WERI-Rb-1 (cell line): ENCODE data around the gene GPR50.

ENCODE experiments used
- DNase-seq: peaks from one replicate; pipeline ENCODE4 v3.0.0-alpha.2; 2020
- H3K27ac ChIP-seq: fragments of 250-450 bp; sonication (Bioruptor Pico); 2 replicates; pipeline ENCODE4 v1.5.1; 2020; ENCODE audit warnings: mild to moderate bottlenecking, moderate library complexity
- H3K27me3 ChIP-seq: fragments of 250-450 bp; sonication (Bioruptor Pico); 2 replicates; pipeline ENCODE4 v1.5.1; 2021; ENCODE audit warnings: mild to moderate bottlenecking, low read depth, moderate library complexity; ENCODE audit not compliant: insufficient read depth, severe bottlenecking
- H3K36me3 ChIP-seq: fragments of 250-450 bp; sonication (Bioruptor Pico); 2 replicates; pipeline ENCODE4 v1.5.1; 2020; ENCODE audit warnings: mild to moderate bottlenecking, moderate library complexity
- H3K4me3 ChIP-seq: 2 replicates; pipeline ENCODE4 v1.5.1; 2011; ENCODE audit warnings: low read depth, mild to moderate bottlenecking, control low read depth, low read length
- H3K9me3 ChIP-seq: fragments of 250-450 bp; sonication (Bioruptor Pico); 2 replicates; pipeline ENCODE4 v1.5.1; 2021; ENCODE audit warnings: mild to moderate bottlenecking, moderate library complexity; ENCODE audit not compliant: severe bottlenecking
- CTCF ChIP-seq: IDR thresholded peaks from 2 replicates; pipeline ENCODE4 v1.5.1; 2011; ENCODE audit warnings: low read depth, mild to moderate bottlenecking, control low read depth, inconsistent platforms, low read length

GPR50 gene

GRCh38 chrX:151177141-151178027 lies 1.0 kb downstream of the GPR50 start:
- no peaks in the 10 kb centered on the region for H3K36me3 ChIP-seq
- H3K9me3 ChIP-seq, result peaks cover 59% of the 10 kb centered on the region
- no peak for TF ChIP-seq CTCF
- H3K27ac ChIP-seq, result no peak overlapping the region
- no peak overlapping the region for H3K4me3 ChIP-seq
- no peak for DNase-seq
- H3K27me3 ChIP-seq, result peaks cover 94% of the 10 kb centered on the region

- Histone ChIP-seq H3K36me3 (no peaks in the 10 kb centered on the region), H3K9me3 (peaks cover 59% of the 10 kb centered on the region), H3K27me3 (peaks cover 94% of the 10 kb centered on the region), H3K4me3 (no peak overlapping the region), H3K27ac (no peak overlapping the region)
- no peak for TF ChIP-seq CTCF
- no peak for DNase-seq
These were observed 2.4 kb downstream of the GPR50 start for GRCh38 chrX:151178746-151179145.

DNA sequence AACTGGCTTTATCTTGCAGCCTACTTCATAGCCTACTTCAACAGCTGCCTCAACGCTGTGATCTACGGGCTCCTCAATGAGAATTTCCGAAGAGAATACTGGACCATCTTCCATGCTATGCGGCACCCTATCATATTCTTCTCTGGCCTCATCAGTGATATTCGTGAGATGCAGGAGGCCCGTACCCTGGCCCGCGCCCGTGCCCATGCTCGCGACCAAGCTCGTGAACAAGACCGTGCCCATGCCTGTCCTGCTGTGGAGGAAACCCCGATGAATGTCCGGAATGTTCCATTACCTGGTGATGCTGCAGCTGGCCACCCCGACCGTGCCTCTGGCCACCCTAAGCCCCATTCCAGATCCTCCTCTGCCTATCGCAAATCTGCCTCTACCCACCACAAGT lies 4.0 kb downstream of the GPR50 start:
- peaks cover 89% of the 10 kb centered on the region for H3K27me3 ChIP-seq
- H3K36me3 ChIP-seq, result no peaks in the 10 kb centered on the region
- DNase-seq, result no peak
- H3K27ac ChIP-seq, result no peak overlapping the region
- H3K9me3 ChIP-seq, result peaks cover 47% of the 10 kb centered on the region
- no peak for TF ChIP-seq CTCF
- no peak overlapping the region for H3K4me3 ChIP-seq

DNA sequence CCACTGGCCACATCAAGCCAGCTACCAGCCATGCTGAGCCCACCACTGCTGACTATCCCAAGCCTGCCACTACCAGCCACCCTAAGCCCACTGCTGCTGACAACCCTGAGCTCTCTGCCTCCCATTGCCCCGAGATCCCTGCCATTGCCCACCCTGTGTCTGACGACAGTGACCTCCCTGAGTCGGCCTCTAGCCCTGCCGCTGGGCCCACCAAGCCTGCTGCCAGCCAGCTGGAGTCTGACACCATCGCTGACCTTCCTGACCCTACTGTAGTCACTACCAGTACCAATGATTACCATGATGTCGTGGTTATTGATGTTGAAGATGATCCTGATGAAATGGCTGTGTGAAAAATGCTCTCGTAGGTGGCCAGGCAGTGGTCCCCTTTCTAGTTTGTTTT lies 4.7 kb downstream of the GPR50 start:
- no peak overlapping the region for H3K4me3 ChIP-seq
- H3K27me3 ChIP-seq, result peaks cover 82% of the 10 kb centered on the region
- TF ChIP-seq CTCF, result no peak
- H3K27ac ChIP-seq, result no peak overlapping the region
- no peaks in the 10 kb centered on the region for H3K36me3 ChIP-seq
- DNase-seq, result no peak
- H3K9me3 ChIP-seq, result peaks cover 43% of the 10 kb centered on the region

- no peak for DNase-seq
- no peak overlapping the region for H3K4me3 ChIP-seq
- H3K9me3 ChIP-seq, result peaks cover 22% of the 10 kb centered on the region
- H3K27me3 ChIP-seq, result peaks cover 65% of the 10 kb centered on the region
- no peaks in the 10 kb centered on the region for H3K36me3 ChIP-seq
- no peak for TF ChIP-seq CTCF
- H3K27ac ChIP-seq, result no peak overlapping the region
These were observed 6.9 kb downstream of the GPR50 start for GRCh38 chrX:151183233-151183753.
